Astrocyte of the spinal cord (primary cell): ENCODE data around the gene SRGAP3.
A peak's percentile ranks its signal among the peaks of the same experiment; 100 is the strongest.

ENCODE experiments used
- DNase-seq: peaks from one replicate; pipeline ENCODE4 v3.0.0; 2011; ENCODE audit warnings: low read depth, low spot score
- H3K4me3 ChIP-seq: 2 replicates; pipeline ENCODE4 v1.5.1; 2011; ENCODE audit warnings: low read depth, mild to moderate bottlenecking, low read length, moderate library complexity
- in situ Hi-C: cut with HindIII; loops from 2 replicates; pipeline ENCODE4 v1.10.0; 2017; ENCODE audit warnings: low sequenced_read_pairs
- TF ChIP-seq, protein P1 (sequence below): IDR thresholded peaks from 2 replicates; pipeline ENCODE4 v1.5.1; 2012; ENCODE audit warnings: low read depth, mild to moderate bottlenecking, low read length, inconsistent platforms

Gene SRGAP3

DNA sequence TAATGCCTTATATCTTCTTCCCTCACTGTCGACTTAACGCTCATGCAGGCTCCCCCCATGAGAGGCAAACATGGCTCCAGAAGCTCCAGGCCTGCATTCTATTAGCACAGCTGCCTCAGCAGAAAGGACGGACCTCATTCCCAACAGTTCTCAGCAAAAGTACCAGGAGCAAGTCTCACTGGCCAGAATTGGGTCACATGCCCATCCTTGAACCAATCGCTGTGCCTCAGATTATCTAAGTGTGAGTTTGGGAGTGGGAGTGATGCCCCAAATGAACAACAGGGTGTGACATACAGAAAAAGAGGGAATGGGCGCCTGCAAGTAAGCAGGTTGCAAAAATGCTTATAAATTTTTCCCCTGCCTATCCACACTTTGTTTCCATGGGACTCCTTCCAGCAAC lies 281.9 kb downstream of the SRGAP3 start:
- in situ Hi-C loops, result no loop called here
- H3K4me3 ChIP-seq, result no peak overlapping the region
- TF ChIP-seq, protein P1, sequence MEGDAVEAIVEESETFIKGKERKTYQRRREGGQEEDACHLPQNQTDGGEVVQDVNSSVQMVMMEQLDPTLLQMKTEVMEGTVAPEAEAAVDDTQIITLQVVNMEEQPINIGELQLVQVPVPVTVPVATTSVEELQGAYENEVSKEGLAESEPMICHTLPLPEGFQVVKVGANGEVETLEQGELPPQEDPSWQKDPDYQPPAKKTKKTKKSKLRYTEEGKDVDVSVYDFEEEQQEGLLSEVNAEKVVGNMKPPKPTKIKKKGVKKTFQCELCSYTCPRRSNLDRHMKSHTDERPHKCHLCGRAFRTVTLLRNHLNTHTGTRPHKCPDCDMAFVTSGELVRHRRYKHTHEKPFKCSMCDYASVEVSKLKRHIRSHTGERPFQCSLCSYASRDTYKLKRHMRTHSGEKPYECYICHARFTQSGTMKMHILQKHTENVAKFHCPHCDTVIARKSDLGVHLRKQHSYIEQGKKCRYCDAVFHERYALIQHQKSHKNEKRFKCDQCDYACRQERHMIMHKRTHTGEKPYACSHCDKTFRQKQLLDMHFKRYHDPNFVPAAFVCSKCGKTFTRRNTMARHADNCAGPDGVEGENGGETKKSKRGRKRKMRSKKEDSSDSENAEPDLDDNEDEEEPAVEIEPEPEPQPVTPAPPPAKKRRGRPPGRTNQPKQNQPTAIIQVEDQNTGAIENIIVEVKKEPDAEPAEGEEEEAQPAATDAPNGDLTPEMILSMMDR, result no peak
- no peak for DNase-seq

DNA sequence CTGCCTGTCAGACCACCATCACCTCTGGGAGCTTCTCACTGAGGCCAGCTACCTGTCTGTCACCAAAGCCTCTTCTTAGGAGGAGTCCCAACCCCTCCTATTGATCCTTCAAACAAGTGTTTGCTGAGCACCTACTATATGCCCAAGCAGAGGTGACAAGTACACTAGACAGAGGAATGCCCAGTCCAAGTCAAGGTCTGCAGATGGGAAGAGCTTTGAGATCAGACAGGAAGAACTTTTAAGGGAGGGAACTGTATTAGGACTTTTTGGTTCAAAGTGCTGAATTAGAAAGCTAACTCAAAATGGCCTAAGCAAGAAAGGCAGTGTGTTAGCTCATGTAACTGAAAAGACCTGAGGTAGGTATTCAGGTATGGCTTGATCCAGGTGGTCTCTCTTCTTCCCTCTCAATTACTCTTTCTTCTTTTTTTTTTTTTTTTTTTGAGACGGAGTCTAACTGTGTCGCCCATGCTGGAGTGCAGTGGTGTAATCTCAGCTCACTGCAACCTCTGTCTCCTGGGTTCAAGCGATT lies 282.6 kb downstream of the SRGAP3 start:
- DNase-seq, result no peak
- no peak overlapping the region for H3K4me3 ChIP-seq
- TF ChIP-seq, protein P1, result no peak
- in situ Hi-C loops, result no loop called here

DNA sequence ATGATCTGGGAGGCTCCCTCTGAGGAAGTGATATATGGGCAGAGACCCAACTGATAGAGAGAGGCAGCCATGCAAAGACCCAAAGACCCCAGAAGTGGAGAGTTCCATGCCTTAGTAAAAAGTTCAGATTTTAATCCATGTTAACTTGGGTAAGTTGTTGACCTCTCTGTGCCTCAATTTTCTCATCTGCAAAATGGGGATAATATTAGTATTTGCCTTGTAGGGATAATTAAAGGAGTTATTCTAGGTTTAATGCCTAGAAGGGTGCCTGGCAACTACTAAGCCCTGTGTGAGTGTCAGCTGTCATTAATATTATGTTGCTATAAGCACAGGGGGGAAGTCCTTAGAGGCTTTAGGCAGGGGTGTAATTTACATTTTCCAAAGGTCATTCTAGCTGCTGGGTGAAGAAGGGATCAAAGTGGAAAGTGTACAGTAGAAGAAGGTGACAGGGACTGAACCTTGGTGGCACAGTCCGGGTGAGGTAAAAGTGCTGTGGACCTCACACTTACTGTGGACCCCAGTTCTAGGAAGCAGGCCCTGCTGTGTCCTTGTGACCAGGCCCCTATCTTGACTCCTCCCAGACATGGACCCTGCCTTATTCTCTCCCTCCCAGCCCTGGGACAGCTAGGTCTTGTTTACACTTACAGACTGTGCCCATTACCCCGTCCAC lies 283.2 kb downstream of the SRGAP3 start:
- H3K4me3 ChIP-seq, result no peak overlapping the region
- in situ Hi-C loops, result no loop called here
- DNase-seq, result no peak
- TF ChIP-seq, protein P1, result no peak

DNA sequence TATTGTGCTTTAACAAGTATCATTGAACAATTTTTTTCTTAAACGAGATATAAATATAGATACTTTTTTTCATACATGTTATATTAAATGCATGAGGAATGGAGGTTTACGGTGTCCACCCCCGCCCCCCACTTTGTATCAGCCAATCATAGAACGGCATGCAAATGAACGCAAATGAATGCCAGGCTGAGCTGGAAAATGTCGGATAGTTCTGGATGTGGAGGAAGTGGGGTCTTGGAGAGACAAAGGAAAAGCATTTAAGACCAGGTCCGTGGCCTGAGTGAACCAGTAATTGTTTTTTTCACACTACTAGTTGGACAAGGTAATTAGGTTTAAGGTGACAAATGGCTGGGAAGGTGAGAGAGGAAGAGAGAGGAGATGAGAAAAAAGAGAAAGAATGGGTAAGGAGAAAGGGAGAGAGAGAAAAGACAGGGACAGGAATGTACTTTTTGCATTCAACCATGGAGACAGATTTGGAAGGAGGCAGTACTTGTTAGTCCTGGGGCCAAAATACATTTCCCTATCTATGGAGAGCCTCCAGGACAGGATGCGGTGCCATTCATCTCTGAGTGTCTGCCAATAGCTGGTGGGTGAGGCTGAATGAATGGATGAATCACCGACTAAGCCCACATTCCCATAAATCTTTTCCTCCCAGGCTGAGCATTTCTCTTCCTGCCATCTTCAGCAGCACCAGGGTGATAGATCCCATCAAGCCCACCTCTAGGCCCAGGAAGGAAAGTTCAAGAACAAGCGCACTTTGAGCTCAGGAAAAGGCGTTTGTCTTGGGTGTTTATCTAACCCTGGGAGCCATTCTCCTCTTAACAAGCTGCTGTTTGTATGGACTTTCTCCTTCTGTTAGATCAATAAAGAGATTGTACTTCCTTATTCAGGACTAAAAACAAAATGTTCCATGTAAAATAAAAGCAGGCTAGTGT lies 284.7 kb downstream of the SRGAP3 start:
- in situ Hi-C loops, result no loop called here
- TF ChIP-seq, protein P1, result no peak
- peak; percentile 67 for DNase-seq
- no peak overlapping the region for H3K4me3 ChIP-seq

DNA sequence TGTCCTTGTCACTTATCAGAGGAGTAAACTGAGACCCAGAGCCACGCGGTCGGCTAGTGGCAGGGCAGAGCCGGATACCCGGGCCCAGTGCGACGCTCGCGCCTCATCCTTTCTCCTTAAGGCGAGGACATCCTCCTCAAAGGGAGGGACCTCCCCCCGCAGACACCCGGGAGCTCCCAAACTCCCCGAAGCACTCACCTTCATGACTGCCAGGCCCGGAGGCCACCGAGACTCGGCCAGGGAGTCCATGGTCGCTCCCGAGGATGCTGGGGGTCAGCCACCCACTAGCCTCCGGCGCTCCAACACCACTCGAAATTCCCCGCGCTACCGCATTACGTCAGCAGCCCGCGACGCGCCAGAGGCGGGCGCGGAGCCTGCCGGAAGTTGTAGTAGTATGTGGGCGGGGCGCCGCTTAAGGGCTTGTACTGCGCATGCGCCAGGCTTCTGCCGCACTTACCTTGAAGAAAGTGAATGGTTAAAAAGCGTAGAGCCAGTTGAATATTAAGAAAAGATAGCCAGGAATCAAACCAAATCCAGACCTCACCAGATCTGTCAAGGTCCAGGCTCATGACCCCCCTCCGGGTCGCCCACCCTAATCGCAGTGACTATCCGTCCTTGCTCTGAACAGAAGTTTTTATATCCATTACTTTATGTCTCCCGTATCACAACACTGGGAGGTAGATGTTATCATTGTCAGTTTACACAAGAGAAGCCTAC lies 286.2 kb downstream of the SRGAP3 start, which contains the start of gene RAD18:
RAD18 (minus strand) TSS at position 336 of the 717 bp plus-strand sequence; CDS start at position 249, 87 bp downstream.
- TF ChIP-seq, protein P1, result no peak
- DNase-seq, result peak; percentile 93
- in situ Hi-C loops, result no loop called here

DNA sequence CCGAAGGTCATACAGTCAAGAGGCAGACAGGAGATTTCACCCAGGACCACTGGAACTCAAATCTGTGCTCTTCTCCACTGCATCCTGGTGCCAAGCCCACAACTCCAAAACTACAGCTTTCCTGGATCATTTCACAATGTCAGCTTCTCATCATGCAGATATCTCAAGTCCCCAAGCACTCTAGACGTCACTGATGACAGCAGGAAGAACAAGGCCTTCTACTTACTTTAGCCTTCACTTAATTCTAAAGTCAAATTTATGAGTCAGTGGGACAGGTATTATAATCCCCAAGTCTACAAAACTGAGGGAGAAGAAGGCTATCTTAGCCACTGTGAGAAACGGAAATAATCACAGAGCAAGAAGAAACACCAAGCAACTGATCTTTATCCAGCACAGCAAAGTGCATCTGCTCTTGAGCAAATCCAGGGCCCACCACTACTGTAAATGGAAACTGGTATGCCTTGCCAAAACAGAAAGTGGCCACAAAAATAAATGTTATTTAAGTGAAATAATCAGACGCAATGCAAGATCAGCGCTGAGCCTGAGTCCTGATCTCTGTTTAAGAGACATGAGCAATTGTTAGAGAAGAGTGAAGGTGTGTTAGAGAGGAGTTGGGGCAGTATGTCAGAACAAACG lies 287.1 kb downstream of the SRGAP3 start:
- TF ChIP-seq, protein P1, result no peak
- no peak for DNase-seq
- in situ Hi-C loops, result no loop called here
- peak overlapping the region; percentile 91 for H3K4me3 ChIP-seq

More for the DNA sequence above, 286.2 kb downstream of the SRGAP3 start, which contains the start of gene RAD18:
- H3K4me3 ChIP-seq, result peak within 1 kb of the TSS; percentile 91
